IPS-11a (cell line): Measurements from ENCODE around the gene APOBEC3F.

Experiments
- H3K4me3 ChIP-seq: one replicate; pipeline ENCODE4 v1.5.1; 2013; ENCODE audit warnings: low read depth, low read length, control low read depth

The APOBEC3F gene

DNA sequence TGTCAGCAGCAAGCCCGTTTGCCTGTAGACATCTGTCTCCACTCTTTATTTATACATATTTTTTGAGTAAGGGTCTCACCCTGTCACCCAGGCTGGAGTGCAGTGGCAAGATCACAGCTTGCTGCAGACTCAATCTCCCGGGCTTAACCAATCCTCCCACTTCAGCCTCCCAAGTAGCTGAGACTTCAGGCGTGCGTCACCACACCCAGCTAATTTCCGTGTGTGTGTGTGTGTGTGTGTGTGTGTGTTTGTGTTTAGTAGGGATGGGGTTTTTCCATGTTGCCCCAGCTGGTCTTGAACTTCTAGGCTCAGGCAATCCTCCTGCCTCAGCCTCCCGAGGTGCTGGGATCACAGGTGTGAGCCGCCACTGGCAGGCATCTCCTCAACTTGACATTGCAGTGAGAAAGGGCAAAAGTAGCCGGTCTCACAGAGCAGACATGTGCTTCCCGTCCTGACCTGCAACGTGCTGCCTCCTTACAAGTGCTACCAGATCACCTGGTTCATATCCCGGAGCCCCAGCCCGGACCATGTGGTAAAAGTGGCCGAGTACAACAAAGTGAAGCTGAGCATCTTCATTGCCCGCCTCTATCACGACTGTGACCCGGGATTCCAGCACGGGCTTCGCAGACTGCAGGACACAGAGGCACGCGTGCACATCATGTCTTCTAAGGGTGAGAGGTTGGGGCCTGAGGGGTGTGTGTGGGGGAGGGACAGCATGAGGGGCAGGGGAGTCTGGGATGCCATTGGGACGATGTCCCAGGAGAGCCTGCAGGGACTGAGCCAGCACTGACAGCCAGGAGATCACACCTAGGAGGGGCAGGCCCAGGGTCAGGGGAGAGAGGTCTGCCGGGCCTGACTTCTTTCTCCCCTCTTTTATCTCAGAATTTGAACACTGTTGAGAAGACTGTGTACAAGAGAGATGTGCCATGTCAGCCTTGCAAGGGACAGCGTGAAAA is 50.7 kb downstream of the APOBEC3F start:
- no peak overlapping the region for H3K4me3 ChIP-seq

GRCh38 chr22:39092111-39092862 is 51.6 kb downstream of the APOBEC3F start:
- no peak overlapping the region for H3K4me3 ChIP-seq

- no peak overlapping the region for H3K4me3 ChIP-seq
Observed at GRCh38 chr22:39094717-39095389, 54.2 kb downstream of the APOBEC3F start.

DNA sequence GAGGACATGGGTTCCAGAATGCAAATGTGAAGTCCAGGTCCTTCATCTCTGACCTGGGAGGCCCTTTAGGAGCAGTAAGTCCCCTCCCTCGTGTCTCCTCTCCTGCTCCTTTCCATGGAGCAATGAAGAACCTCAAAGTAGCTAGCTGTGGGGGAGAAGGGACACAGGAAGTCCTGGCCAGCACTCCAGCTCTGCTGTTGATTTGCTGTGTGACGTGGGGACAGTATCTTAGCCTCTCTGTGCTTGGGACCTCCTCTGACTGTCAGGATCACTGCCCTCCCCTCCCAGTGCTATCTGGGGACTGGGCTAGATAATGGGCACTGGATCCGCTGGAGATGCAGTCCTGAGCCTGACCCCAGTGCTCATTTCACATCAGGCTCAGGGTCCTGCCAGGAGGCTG is 55.3 kb downstream of the APOBEC3F start:
- H3K4me3 ChIP-seq: no peak overlapping the region

- no peak within 1 kb of the TSS for H3K4me3 ChIP-seq
Observed at GRCh38 chr22:39097098-39098020, 56.7 kb downstream of the APOBEC3F start, which contains the start of gene APOBEC3H. TSS of gene APOBEC3H (plus strand) at chr22:39097244. CDS start at chr22:39100279, 3,035 bp downstream.

DNA sequence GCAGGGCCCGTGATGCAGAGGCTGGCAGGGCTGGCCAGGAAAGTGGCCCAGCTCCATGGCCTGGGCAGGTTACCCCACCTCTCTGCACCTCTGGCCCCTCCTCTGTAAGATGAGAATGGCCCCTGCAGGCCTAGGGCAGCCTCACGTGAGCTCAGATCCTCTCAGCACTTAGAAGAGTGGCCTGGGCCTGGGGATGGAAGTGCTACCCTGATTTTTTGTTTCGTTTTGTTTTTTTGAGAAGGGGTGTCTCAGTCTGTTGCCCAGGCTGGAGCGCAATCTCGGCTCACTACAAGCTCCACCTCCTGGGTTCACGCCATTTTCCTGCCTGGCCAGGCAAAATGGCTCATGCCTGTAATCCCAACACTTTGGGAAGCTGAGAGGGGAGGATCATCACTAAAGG is 57.4 kb downstream of the APOBEC3F start:
- H3K4me3 ChIP-seq: no peak overlapping the region

GRCh38 chr22:39098576-39098975 is 57.9 kb downstream of the APOBEC3F start:
- no peak overlapping the region for H3K4me3 ChIP-seq

DNA sequence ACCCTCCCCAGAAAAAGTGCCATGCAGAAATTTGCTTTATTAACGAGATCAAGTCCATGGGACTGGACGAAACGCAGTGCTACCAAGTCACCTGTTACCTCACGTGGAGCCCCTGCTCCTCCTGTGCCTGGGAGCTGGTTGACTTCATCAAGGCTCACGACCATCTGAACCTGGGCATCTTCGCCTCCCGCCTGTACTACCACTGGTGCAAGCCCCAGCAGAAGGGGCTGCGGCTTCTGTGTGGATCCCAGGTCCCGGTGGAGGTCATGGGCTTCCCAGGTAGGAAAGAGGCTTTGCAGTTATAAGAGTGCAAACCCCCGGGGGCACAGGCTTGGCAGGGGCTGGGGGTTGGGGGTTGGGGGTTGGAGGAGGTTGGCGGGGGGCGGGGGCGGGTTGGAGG is 60.6 kb downstream of the APOBEC3F start:
- H3K4me3 ChIP-seq: no peak overlapping the region

GRCh38 chr22:39103431-39103830 is 62.8 kb downstream of the APOBEC3F start:
- H3K4me3 ChIP-seq: no peak overlapping the region
